AG09319 (cell line): ENCODE results near the gene AKAP1.

Source experiments
- DNase-seq: peaks from one replicate; pipeline ENCODE4 v3.0.0-alpha.2; 2010; ENCODE audit warnings: low read depth; ENCODE audit errors: extremely low read depth
- CTCF ChIP-seq: IDR thresholded peaks from 2 replicates; pipeline ENCODE4 v1.5.1; 2011; ENCODE audit warnings: low read depth, mild to moderate bottlenecking, inconsistent platforms, low read length, moderate library complexity

AKAP1 gene

GRCh38 chr17:57146273-57146672, 61.2 kb downstream of the AKAP1 start:
- no peak for DNase-seq
- no peak for TF ChIP-seq CTCF

- no peak for TF ChIP-seq CTCF
- no peak for DNase-seq
These were observed 66.8 kb downstream of the AKAP1 start for GRCh38 chr17:57151798-57152197.

GRCh38 chr17:57152967-57153528, 68.0 kb downstream of the AKAP1 start:
- TF ChIP-seq CTCF: no peak
- DNase-seq: no peak

- DNase-seq: no peak
- no peak for TF ChIP-seq CTCF
These were observed 69.9 kb downstream of the AKAP1 start for GRCh38 chr17:57154921-57155320.

- DNase-seq: no peak
- no peak for TF ChIP-seq CTCF
These were observed 73.3 kb downstream of the AKAP1 start for GRCh38 chr17:57158325-57158724.

GRCh38 chr17:57158795-57159194, 73.7 kb downstream of the AKAP1 start:
- no peak for DNase-seq

GRCh38 chr17:57160624-57161023, 75.6 kb downstream of the AKAP1 start:
- no peak for TF ChIP-seq CTCF
- no peak for DNase-seq

More at GRCh38 chr17:57158795-57159194, 73.7 kb downstream of the AKAP1 start:
- TF ChIP-seq CTCF: no peak
